Measurements from ENCODE around the gene THAP3. TPM values are rescaled to one million over a fixed set of nuclear protein-coding genes. Genes with fewer than 3 reads are reported as not detected.

Gene THAP3
- total RNA-seq, 1 experiment from 2014 or later: 14.6 TPM

DNA sequence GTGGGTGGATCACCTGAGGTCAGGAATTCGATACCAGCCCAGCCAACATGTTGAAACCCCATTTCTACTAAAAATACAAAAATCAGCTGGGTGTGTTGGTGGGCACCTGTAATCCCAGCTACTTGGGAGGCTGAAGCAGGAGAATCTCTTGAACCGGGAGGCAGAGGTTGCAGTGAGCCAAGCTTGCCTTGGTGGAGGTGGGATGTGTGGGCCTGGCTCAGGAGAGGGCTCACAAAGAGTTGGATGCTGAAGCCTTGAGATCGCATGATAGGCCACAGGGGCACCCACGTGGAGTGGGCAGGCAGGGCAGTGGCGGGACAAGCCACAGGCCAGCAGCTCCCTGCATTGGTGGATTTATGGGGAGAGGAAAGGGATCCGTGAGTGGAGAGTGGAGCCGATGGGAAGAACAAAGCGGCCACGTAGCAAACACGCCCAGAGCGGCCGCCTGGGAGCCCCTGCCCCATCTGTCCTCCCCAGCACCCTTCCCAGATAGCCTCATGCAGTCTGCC is 4.4 kb downstream of the THAP3 start:
- no peak for DNase-seq
- H3K9me3 ChIP-seq (ENCODE audit: insufficient read depth, low read depth): no peaks in the 10 kb centered on the region
- no peak overlapping the region for H3K4me2 ChIP-seq
- no peak overlapping the region for H3K4me3 ChIP-seq
- TF ChIP-seq, protein P1, sequence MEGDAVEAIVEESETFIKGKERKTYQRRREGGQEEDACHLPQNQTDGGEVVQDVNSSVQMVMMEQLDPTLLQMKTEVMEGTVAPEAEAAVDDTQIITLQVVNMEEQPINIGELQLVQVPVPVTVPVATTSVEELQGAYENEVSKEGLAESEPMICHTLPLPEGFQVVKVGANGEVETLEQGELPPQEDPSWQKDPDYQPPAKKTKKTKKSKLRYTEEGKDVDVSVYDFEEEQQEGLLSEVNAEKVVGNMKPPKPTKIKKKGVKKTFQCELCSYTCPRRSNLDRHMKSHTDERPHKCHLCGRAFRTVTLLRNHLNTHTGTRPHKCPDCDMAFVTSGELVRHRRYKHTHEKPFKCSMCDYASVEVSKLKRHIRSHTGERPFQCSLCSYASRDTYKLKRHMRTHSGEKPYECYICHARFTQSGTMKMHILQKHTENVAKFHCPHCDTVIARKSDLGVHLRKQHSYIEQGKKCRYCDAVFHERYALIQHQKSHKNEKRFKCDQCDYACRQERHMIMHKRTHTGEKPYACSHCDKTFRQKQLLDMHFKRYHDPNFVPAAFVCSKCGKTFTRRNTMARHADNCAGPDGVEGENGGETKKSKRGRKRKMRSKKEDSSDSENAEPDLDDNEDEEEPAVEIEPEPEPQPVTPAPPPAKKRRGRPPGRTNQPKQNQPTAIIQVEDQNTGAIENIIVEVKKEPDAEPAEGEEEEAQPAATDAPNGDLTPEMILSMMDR (conservative IDR thresholded peaks at IDR 0.05): no peak
- TF ChIP-seq EZH2 (IDR thresholded peaks at IDR 0.05; ENCODE audit: low read depth): no peak
- intact Hi-C loops (cut with micrococcal nuclease; ENCODE audit: unreplicated experiment): no loop called here
- H3K9me2 ChIP-seq (ENCODE audit: insufficient read depth): no peaks in the 10 kb centered on the region
- 0 out of 2 replicates have a peak, but pooled peaks cover 8% of the 10 kb centered on the region for H3K4me1 ChIP-seq (replicated peaks; ENCODE audit: insufficient read depth)
- H3K36me3 ChIP-seq (ENCODE audit: low read depth): no peaks in the 10 kb centered on the region
- no peaks in the 10 kb centered on the region for H3K27me3 ChIP-seq (ENCODE audit: insufficient read depth, low read depth)
- H2AFZ ChIP-seq: no peak overlapping the region
- ChIA-PET POLR2A (ENCODE audit: unreplicated experiment) (no interaction called here), CTCF (no interaction called here)
- BruUV-seq (replicated peaks): no TSS peak
- 0 out of 2 replicates have a peak, but pooled peaks cover 5% of the 10 kb centered on the region for H4K20me1 ChIP-seq (ENCODE audit: insufficient read depth)
- H3K79me2 ChIP-seq (ENCODE audit: low read depth): 0 out of 2 replicates have a peak, but pooled peaks cover 14% of the 10 kb centered on the region
- H3K27ac ChIP-seq: no peak overlapping the region
- H3F3A ChIP-seq (ENCODE audit: insufficient read depth, low read depth): peaks cover 8% of the 10 kb centered on the region

DNA sequence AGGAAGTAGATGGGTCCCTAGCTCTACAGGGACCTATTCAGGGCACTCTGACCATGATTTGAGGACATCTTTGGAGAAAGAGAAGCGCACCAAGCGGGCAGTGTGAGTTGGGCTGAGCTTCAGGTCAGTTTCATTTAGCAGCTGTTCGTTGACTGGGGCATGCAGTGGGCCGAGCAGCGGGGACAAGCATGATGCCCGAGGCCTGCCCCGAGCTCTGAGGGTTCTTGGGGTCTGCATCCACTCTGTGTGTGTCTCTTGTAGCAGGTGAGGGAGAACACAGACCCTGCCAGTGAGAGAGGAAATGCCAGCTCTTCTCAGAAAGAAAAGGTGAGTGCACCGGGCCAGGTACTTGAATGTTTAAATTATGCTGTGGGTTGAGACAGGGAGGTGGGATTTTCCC is 5.4 kb downstream of the THAP3 start:
- Histone ChIP-seq H3K9me2 (ENCODE audit: insufficient read depth) (no peaks in the 10 kb centered on the region), H3K4me1 (replicated peaks; ENCODE audit: insufficient read depth) (0 out of 2 replicates have a peak, but pooled peaks cover 4% of the 10 kb centered on the region), H3K27me3 (ENCODE audit: insufficient read depth, low read depth) (no peaks in the 10 kb centered on the region), H3F3A (ENCODE audit: insufficient read depth, low read depth) (no peaks in the 10 kb centered on the region), H3K27ac (no peak overlapping the region), H3K9me3 (ENCODE audit: insufficient read depth, low read depth) (no peaks in the 10 kb centered on the region), H2AFZ (no peak overlapping the region), H3K4me3 (no peak overlapping the region), H3K4me2 (no peak overlapping the region), H3K36me3 (ENCODE audit: low read depth) (no peaks in the 10 kb centered on the region), H4K20me1 (ENCODE audit: insufficient read depth) (no peaks in the 10 kb centered on the region), H3K79me2 (ENCODE audit: low read depth) (0 out of 2 replicates have a peak, but pooled peaks cover 14% of the 10 kb centered on the region)
- no peak for TF ChIP-seq EZH2 (IDR thresholded peaks at IDR 0.05; ENCODE audit: low read depth)
- TF ChIP-seq, protein P1 (conservative IDR thresholded peaks at IDR 0.05): no peak
- ChIA-PET CTCF (interaction anchor here (1.1 kb wide), 1 partner anchor 30 kb away, joined by 3 read pairs; no protein-coding TSS in a partner anchor), POLR2A (ENCODE audit: unreplicated experiment) (no interaction called here)
- intact Hi-C loops (cut with micrococcal nuclease; ENCODE audit: unreplicated experiment): no loop called here
- no peak for DNase-seq
- no TSS peak for BruUV-seq (replicated peaks)

DNA sequence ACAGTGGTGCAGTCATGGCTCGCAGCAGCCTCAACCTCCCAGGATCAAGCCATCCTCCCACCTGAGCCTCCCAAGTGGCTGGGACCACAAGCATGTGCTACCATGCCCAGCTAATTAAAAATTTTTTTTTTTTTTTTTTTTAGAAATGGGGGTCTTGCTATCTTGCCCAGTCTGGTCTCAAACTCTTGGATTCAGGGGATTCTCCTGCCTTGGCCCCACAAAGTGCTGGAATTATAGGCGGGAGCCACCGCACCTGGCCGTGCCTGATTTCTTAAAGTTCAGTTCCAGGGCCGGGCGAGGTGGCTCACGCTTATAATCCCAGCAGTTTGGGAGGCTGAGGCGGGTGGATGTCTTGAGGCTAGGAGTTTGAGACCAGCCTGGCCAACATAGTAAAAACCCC is 6.4 kb downstream of the THAP3 start:
- CTCF ChIA-PET: no interaction called here
- POLR2A ChIA-PET (ENCODE audit: unreplicated experiment): no interaction called here

More for the DNA sequence above, 6.4 kb downstream of the THAP3 start:
- no peak for DNase-seq
- H3K4me1 ChIP-seq (replicated peaks; ENCODE audit: insufficient read depth): 0 out of 2 replicates have a peak, but pooled peaks cover 4% of the 10 kb centered on the region
- no peaks in the 10 kb centered on the region for H3F3A ChIP-seq (ENCODE audit: insufficient read depth, low read depth)
- intact Hi-C loops (cut with micrococcal nuclease; ENCODE audit: unreplicated experiment): no loop called here
- H3K9me3 ChIP-seq (ENCODE audit: insufficient read depth, low read depth): no peaks in the 10 kb centered on the region
- H3K9me2 ChIP-seq (ENCODE audit: insufficient read depth): no peaks in the 10 kb centered on the region
- H3K4me2 ChIP-seq: no peak overlapping the region
- no TSS peak for BruUV-seq (replicated peaks)
- H3K36me3 ChIP-seq (ENCODE audit: low read depth): no peaks in the 10 kb centered on the region
- no peak overlapping the region for H3K27ac ChIP-seq
- no peaks in the 10 kb centered on the region for H4K20me1 ChIP-seq (ENCODE audit: insufficient read depth)
- TF ChIP-seq, protein P1 (conservative IDR thresholded peaks at IDR 0.05): no peak
- TF ChIP-seq EZH2 (IDR thresholded peaks at IDR 0.05; ENCODE audit: low read depth): no peak
- H3K79me2 ChIP-seq (ENCODE audit: low read depth): 0 out of 2 replicates have a peak, but pooled peaks cover 9% of the 10 kb centered on the region
- H2AFZ ChIP-seq: no peak overlapping the region
- H3K27me3 ChIP-seq (ENCODE audit: insufficient read depth, low read depth): no peaks in the 10 kb centered on the region
- no peak overlapping the region for H3K4me3 ChIP-seq

All from PC-9 (cell line).